C4-2B (cell line): Measurements from ENCODE around the gene ASCC2.

ENCODE experiments used
- ZFX ChIP-seq: fragments of 450-650 bp; IDR thresholded peaks from 2 replicates; pipeline ENCODE4 v1.6.1; 2017
- TF ChIP-seq, protein P1 (sequence below): fragments of 450-650 bp; conservative IDR thresholded peaks from 2 replicates; pipeline ENCODE4 v1.5.1; 2017; ENCODE audit warnings: mild to moderate bottlenecking

- TF ChIP-seq, protein P1, sequence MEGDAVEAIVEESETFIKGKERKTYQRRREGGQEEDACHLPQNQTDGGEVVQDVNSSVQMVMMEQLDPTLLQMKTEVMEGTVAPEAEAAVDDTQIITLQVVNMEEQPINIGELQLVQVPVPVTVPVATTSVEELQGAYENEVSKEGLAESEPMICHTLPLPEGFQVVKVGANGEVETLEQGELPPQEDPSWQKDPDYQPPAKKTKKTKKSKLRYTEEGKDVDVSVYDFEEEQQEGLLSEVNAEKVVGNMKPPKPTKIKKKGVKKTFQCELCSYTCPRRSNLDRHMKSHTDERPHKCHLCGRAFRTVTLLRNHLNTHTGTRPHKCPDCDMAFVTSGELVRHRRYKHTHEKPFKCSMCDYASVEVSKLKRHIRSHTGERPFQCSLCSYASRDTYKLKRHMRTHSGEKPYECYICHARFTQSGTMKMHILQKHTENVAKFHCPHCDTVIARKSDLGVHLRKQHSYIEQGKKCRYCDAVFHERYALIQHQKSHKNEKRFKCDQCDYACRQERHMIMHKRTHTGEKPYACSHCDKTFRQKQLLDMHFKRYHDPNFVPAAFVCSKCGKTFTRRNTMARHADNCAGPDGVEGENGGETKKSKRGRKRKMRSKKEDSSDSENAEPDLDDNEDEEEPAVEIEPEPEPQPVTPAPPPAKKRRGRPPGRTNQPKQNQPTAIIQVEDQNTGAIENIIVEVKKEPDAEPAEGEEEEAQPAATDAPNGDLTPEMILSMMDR: no peak
- no peak for TF ChIP-seq ZFX
Measured at GRCh38 chr22:29784451-29785361, 53.4 kb downstream of the ASCC2 start.
